SH-SY5Y (cell line): ENCODE data around the gene FBN1.
A peak's percentile ranks its signal among the peaks of the same experiment; 100 is the strongest.

Experiments
- GATA2 ChIP-seq: IDR thresholded peaks from 2 replicates; pipeline ENCODE4 v1.6.1; 2011; ENCODE audit warnings: mild to moderate bottlenecking, low read depth, low read length
- GATA3 ChIP-seq: IDR thresholded peaks from 2 replicates; pipeline ENCODE4 v1.6.1; 2011; ENCODE audit warnings: low read depth, mild to moderate bottlenecking, low read length, moderate library complexity

Gene FBN1

DNA sequence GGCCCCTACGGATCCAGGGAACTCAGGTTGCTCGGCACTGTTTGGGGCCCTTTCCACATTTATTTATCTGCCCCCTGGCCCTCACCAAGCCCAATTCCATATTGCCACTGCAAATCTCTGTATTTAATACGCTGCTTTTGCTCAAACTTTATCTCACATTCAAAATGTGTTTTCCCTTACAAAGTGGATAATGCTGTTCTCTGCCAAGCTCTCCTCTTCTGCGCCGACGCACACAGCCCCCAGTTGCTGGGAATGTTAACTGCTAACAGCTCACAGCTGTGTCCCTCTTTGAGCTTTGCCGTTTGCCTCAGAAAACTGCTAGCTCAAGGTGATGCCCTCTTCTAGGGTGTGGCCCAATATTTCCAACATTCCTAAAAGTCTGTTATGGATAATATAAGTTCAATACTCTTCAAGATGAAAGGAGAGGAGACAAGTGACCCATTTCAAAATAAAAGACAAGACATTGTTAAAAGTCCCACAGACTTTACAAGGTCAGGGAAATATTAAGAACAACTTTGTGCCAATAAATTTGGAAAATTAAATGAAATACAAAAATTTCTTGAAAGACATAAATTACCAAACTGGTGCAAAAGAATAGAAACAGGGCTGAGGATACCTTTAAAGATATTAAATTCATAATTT is 12.6 kb upstream of the FBN1 start:
- TF ChIP-seq GATA3 (no peak), GATA2 (peak; percentile 32; the same call in 1 of the 2 replicates)

- TF ChIP-seq GATA3 = no peak
- TF ChIP-seq GATA2 = no peak
These were observed 9.3 kb upstream of the FBN1 start for GRCh38 chr15:48654801-48655200.

GRCh38 chr15:48653913-48654670 is 8.6 kb upstream of the FBN1 start:
- TF ChIP-seq GATA3 (no peak), GATA2 (no peak)

- no peak for TF ChIP-seq GATA3
- TF ChIP-seq GATA2 = no peak
These were observed 7.7 kb upstream of the FBN1 start for GRCh38 chr15:48653216-48653615.

DNA sequence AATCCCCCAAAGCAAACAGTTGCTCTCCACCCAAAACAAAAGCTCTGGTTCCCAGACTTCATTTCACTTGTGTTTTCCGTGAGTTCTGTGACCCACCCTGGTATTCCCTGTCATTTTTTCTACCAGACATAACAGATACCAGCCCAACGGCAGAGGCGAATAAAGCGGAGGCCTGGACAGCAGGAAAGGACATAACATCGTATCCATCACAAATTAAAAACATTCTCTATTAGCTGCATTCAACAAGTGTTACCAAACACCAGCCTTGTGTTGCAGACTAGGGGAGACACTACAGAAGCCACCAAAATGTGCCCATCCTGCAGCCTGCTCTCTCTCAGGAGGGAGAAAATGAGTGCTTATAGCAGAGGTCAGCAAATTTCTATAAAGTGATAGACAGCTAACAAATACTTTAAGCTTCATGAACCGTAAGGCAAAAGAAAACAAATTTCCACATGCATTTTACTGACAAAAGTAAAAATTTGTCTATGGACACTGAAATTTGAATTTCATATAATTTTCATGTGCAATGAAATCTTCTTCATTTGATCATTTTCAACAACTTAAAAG is 7.1 kb upstream of the FBN1 start:
- TF ChIP-seq GATA2 (no peak), GATA3 (no peak)

DNA sequence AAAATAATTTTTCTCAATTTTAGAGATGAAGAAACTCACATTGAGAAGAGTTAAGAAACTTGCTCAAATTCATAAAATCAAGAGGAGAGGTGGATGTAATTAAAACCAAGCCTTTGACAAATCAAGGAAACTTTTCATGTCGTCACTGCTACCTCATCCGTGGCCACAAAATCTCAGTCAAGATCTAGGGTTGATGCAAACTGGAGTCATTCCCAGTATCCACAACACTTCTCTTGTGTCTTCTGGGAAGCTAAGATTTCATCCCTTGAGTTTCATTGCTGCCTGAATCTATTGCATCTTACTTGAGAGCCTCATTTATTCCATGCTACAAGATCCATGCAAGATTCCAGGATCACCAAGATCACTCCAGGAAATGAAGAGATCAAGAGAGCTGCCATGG is 5.4 kb upstream of the FBN1 start:
- TF ChIP-seq GATA3 (no peak), GATA2 (no peak)

GRCh38 chr15:48647962-48648361 is 2.5 kb upstream of the FBN1 start:
- TF ChIP-seq GATA3 = no peak
- no peak for TF ChIP-seq GATA2

- TF ChIP-seq GATA3 = no peak
- TF ChIP-seq GATA2 = no peak
These were observed 822 bp upstream of the FBN1 start for GRCh38 chr15:48646331-48646730.

- no peak for TF ChIP-seq GATA2
- TF ChIP-seq GATA3 = no peak
These were observed 517 bp downstream of the FBN1 start for GRCh38 chr15:48644827-48645557.

DNA sequence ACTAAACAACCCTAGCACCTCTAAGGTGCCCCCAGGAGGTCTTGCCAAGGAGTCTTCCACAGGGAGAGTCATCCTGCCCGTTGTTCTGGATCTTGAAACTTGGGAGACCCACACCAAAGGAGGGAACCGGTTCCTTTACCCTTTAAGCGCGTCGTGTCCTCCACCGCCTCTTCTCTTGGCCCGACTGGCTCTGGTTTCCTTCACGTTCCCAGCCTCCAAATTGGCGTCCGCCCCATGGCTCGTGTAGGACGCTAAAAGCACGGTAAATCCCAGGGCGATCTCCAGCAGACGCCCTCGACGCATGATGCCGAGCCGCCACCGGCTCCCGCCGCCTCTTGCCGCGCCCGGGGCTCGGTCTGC is 1.1 kb downstream of the FBN1 start:
- TF ChIP-seq GATA2 = no peak
- no peak for TF ChIP-seq GATA3

DNA sequence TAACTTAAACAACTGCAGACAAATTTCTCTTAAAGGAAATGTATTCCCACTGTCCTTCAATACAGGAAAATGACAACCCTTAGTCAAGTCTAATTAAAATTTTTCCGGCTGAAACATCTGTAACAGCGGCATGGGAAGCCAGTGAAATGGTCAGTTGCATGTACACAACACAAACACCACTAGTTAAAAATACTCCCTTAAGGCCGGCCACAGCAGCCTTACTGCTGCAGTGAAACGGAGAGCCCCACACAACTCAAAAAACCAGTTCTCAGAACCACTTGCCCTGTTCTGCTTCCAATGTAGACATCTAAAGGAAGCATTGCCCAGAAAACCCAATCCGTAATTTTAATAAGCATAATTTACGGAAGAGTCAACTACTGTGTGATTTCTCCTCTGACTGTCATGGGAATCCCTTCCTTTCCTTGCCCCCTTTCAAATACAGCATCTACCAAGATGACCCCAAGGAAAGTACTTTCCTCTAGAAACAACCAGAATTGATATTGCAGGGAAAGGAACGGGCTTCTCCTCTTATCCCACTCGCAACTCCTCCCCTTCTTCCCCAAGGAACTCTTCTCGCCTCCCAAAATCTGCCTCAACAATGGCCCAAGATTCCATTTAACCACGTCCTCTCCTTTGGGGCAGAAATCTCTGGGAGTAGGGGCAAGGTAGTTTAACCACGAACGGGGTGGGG is 1.6 kb downstream of the FBN1 start:
- no peak for TF ChIP-seq GATA3
- TF ChIP-seq GATA2 = no peak

DNA sequence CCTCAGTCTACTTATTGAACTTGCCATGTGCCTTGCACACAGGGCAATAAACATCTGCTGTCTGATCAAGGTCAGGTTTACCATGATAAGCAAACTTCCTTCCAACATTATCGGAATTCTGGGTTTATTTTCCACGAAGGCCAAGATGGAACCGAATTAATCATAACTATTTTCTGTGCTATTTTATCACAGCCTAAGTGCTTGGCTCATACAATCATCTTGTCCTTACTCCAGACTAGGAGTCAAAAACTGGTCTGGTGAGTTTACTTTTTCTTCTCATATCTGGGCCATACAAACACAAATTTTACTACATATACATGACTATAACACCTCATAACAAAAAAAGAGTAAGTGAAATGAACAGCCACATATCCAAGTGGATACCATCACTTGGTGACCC is 2.3 kb downstream of the FBN1 start:
- TF ChIP-seq GATA3 = no peak
- TF ChIP-seq GATA2 = no peak

- no peak for TF ChIP-seq GATA2
- no peak for TF ChIP-seq GATA3
These were observed 2.7 kb downstream of the FBN1 start for GRCh38 chr15:48642795-48643194.

- TF ChIP-seq GATA2 (no peak), GATA3 (no peak)
These were observed 4.1 kb downstream of the FBN1 start for GRCh38 chr15:48641416-48641815.
